ENCODE data around the gene KCNJ15. TPM values are rescaled to one million over a fixed set of nuclear protein-coding genes. Genes with fewer than 3 reads are reported as not detected.

KCNJ15 gene
- total RNA-seq, 2 donors from 2014 or later, result 0.17 to 0.21 TPM

DNA sequence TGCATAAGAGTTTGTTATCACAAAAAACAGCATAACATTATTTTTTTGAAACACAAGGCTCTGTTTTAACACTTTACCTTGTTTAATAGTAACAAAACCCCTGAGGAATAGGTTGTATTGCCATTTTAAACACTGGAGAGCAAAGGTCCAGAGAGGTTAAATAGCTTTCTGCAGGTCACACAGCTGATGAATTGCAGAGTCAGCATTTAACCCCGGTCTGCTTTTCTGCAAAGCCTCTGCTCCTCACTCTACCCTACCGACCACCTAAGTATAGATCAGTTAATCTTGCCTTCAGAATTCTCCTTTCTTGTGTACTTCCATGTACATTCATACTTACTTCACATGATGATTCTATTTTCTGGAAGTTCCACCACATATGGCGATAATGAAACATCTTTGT lies 42.0 kb downstream of the KCNJ15 start:
- TF ChIP-seq, protein P1, sequence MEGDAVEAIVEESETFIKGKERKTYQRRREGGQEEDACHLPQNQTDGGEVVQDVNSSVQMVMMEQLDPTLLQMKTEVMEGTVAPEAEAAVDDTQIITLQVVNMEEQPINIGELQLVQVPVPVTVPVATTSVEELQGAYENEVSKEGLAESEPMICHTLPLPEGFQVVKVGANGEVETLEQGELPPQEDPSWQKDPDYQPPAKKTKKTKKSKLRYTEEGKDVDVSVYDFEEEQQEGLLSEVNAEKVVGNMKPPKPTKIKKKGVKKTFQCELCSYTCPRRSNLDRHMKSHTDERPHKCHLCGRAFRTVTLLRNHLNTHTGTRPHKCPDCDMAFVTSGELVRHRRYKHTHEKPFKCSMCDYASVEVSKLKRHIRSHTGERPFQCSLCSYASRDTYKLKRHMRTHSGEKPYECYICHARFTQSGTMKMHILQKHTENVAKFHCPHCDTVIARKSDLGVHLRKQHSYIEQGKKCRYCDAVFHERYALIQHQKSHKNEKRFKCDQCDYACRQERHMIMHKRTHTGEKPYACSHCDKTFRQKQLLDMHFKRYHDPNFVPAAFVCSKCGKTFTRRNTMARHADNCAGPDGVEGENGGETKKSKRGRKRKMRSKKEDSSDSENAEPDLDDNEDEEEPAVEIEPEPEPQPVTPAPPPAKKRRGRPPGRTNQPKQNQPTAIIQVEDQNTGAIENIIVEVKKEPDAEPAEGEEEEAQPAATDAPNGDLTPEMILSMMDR (IDR thresholded peaks at IDR 0.05), result no peak
- no peaks in the 10 kb centered on the region for H3K9me3 ChIP-seq
- H3K36me3 ChIP-seq, result no peaks in the 10 kb centered on the region
- DNase-seq, result no peak
- no peak overlapping the region for H3K9ac ChIP-seq (ENCODE audit: low read depth in 2 of 2, low read length in 2 of 2)
- no peaks in the 10 kb centered on the region for H3K27me3 ChIP-seq
- intact Hi-C loops (cut with DNase I), result no loop called here
- no peaks in the 10 kb centered on the region for H3K4me1 ChIP-seq
- H3K4me3 ChIP-seq, result no peak overlapping the region
- H3K27ac ChIP-seq, result no peak overlapping the region

DNA sequence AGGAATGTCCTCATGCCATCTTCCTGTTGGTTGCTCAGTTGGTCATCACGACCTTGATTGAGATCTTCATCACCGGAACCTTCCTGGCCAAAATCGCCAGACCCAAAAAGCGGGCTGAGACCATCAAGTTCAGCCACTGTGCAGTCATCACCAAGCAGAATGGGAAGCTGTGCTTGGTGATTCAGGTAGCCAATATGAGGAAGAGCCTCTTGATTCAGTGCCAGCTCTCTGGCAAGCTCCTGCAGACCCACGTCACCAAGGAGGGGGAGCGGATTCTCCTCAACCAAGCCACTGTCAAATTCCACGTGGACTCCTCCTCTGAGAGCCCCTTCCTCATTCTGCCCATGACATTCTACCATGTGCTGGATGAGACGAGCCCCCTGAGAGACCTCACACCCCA lies 42.9 kb downstream of the KCNJ15 start:
- no peaks in the 10 kb centered on the region for H3K36me3 ChIP-seq
- TF ChIP-seq, protein P1 (IDR thresholded peaks at IDR 0.05), result no peak
- H3K27me3 ChIP-seq, result no peaks in the 10 kb centered on the region
- intact Hi-C loops (cut with DNase I), result no loop called here
- H3K9me3 ChIP-seq, result no peaks in the 10 kb centered on the region
- no peaks in the 10 kb centered on the region for H3K4me1 ChIP-seq
- no peak for DNase-seq
- H3K27ac ChIP-seq, result no peak overlapping the region
- no peak overlapping the region for H3K9ac ChIP-seq (ENCODE audit: low read depth in 2 of 2, low read length in 2 of 2)
- H3K4me3 ChIP-seq, result no peak overlapping the region

- no peak overlapping the region for H3K27ac ChIP-seq
- no peaks in the 10 kb centered on the region for H3K36me3 ChIP-seq
- H3K27me3 ChIP-seq, result no peaks in the 10 kb centered on the region
- no peak for DNase-seq
- H3K4me3 ChIP-seq, result no peak overlapping the region
- no peaks in the 10 kb centered on the region for H3K4me1 ChIP-seq
- H3K9me3 ChIP-seq, result no peaks in the 10 kb centered on the region
- intact Hi-C loops (cut with DNase I), result no loop called here
- H3K9ac ChIP-seq (ENCODE audit: low read depth in 2 of 2, low read length in 2 of 2), result no peak overlapping the region
- TF ChIP-seq, protein P1 (IDR thresholded peaks at IDR 0.05), result no peak
Observed at GRCh38 chr21:38300141-38300578, 43.4 kb downstream of the KCNJ15 start.

DNA sequence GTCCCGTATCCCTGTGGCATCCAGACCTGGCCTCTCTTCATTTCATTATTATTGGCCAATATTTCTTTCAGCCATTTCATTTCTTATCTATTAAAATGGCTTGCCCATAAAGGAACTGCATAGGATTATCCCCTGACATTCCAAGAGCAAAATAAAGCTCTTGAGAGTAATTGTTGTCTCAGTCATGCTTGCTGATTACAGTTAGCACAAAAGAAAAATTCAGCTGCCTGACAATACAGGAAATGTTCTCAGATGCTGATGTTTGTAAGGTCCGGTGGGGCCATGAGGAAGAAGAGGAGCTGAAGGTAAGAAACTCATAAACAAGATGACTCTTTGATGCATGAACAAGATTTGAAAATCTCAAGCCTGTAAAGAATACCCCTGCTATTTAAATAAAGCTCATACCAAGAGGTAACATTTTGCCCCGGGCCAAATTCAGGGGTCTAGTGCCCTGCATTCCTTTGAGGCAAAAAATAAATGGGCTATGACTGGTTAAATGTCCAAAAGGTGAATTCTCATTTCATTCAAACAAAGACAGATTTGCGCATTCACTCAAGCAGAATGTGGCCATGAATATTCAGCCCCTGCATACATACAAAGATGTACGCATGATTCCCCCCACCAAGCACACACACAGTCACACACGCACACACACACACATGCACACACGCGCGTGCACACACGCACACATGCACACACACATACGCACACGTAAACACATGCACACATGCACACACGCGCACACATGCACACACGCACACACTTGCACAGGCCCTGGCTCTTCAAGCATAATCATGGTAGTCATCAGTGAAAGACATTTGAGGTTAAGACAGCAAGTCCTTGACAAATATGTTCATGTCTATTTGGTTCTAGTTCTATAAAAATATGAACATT lies 44.8 kb downstream of the KCNJ15 start:
- no peaks in the 10 kb centered on the region for H3K4me1 ChIP-seq
- TF ChIP-seq, protein P1 (IDR thresholded peaks at IDR 0.05), result no peak
- no peaks in the 10 kb centered on the region for H3K27me3 ChIP-seq
- intact Hi-C loops (cut with DNase I), result no loop called here
- no peaks in the 10 kb centered on the region for H3K36me3 ChIP-seq
- no peak for DNase-seq
- H3K9me3 ChIP-seq, result no peaks in the 10 kb centered on the region
- no peak overlapping the region for H3K9ac ChIP-seq (ENCODE audit: low read depth in 2 of 2, low read length in 2 of 2)
- no peak overlapping the region for H3K27ac ChIP-seq
- no peak overlapping the region for H3K4me3 ChIP-seq

DNA sequence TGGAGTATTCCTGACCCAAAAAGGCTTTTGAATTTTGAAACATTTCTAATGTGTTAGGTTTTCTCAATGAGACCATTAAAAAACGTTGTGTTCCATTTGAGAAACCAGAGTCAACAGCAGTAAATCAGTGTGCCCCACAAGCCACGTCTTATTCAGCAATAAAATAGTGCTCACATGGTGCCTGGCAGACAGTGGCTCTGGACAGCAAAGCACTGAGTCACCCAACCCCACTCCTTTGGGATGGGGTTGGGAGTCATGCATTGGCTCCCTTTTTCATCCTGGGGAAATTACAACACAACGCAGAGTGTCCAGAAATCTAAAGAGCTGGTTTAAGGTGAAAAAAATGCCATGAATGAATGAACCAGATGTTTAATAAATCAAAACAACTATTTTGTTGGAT lies 46.5 kb downstream of the KCNJ15 start:
- intact Hi-C loops (cut with DNase I), result no loop called here
- Histone ChIP-seq H3K27ac (no peak overlapping the region), H3K27me3 (no peaks in the 10 kb centered on the region), H3K9ac (ENCODE audit: low read depth in 2 of 2, low read length in 2 of 2) (no peak overlapping the region), H3K4me3 (no peak overlapping the region), H3K36me3 (no peaks in the 10 kb centered on the region), H3K9me3 (no peaks in the 10 kb centered on the region), H3K4me1 (no peaks in the 10 kb centered on the region)
- DNase-seq, result no peak
- TF ChIP-seq, protein P1 (IDR thresholded peaks at IDR 0.05), result no peak
